Measurements from ENCODE around the gene TSEN2. TPM values are rescaled to one million over a fixed set of nuclear protein-coding genes. Genes with fewer than 3 reads are reported as not detected.
A peak's percentile ranks its signal among the peaks of the same experiment; 100 is the strongest.

The TSEN2 gene
- total RNA-seq, 1 experiment from 2014 or later, result 35.5 TPM

- Histone ChIP-seq H3K27ac (ENCODE audit: low read depth, low read length) (no peak overlapping the region), H3K4me1 (ENCODE audit: control insufficient read depth in 1 of 2, insufficient read depth in 2 of 2, low read length in 2 of 2) (no peaks in the 10 kb centered on the region), H2AFZ (ENCODE audit: low read depth, low read length, poor library complexity, severe bottlenecking) (no peak overlapping the region), H3K9ac (ENCODE audit: low read length) (no peak overlapping the region), H3K4me2 (ENCODE audit: low read length) (no peak overlapping the region), H3K4me3 (replicated peaks in 1 of 2; ENCODE audit: low read depth in 1 of 2, low read length in 2 of 2) (no peak overlapping the region), H3K27me3 (ENCODE audit: insufficient read depth, low read length) (no peaks in the 10 kb centered on the region), H3K9me3 (ENCODE audit: control insufficient read depth in 1 of 2, insufficient read depth in 1 of 2, low read depth in 1 of 2, low read length in 2 of 2) (no peaks in the 10 kb centered on the region), H3K36me3 (ENCODE audit: control insufficient read depth in 1 of 2, insufficient read depth in 2 of 2, low read length in 2 of 2) (peaks cover 9 to 13% of the 10 kb centered on the region in 2 experiments; a peak in 3 of 4 replicates), H3K79me2 (ENCODE audit: insufficient read depth, low read length) (no peaks in the 10 kb centered on the region), H4K20me1 (ENCODE audit: insufficient read depth) (no peaks in the 10 kb centered on the region), H3K9me2 (ENCODE audit: insufficient read depth) (no peaks in the 10 kb centered on the region)
- CTCF ChIA-PET, result interaction anchor here (1.0 kb wide), 1 partner anchor 401 kb away, joined by 5 read pairs; no protein-coding TSS in a partner anchor
- RAD21 ChIA-PET (ENCODE audit: low non-redundant PET in 1 of 2, low total read pairs in 2 of 2, uncharacterized antibody in 2 of 2, unreplicated experiment in 2 of 2), result no interaction called here
- DNase-seq (ENCODE audit: low read depth, low spot score) (no peak), ATAC-seq (no peak)
- intact Hi-C loops (cut with micrococcal nuclease), result no loop called here
- BruUV-seq (replicated peaks), result no TSS peak
- POLR2A ChIA-PET, result no interaction called here
- no peak for TF ChIP-seq POLR2AphosphoS5 (IDR thresholded peaks at IDR 0.05; ENCODE audit: low read depth, low read length)
- peak; percentile 30; the same call in 1 of the 2 replicates for TF ChIP-seq RAD21 (IDR thresholded peaks at IDR 0.05; ENCODE audit: low read depth)
- no peak for TF ChIP-seq CEBPB (IDR thresholded peaks at IDR 0.05; ENCODE audit: low read depth)
- TF ChIP-seq MAX (IDR thresholded peaks at IDR 0.05), result no peak
Measured at GRCh38 chr3:12536423-12536822, 52.1 kb downstream of the TSEN2 start.

GRCh38 chr3:12541625-12542024 lies 57.3 kb downstream of the TSEN2 start:
- RAD21 ChIA-PET (ENCODE audit: low non-redundant PET in 1 of 2, low total read pairs in 2 of 2, uncharacterized antibody in 2 of 2, unreplicated experiment in 2 of 2), result no interaction called here
- no peak for DNase-seq (ENCODE audit: low read depth, low spot score)
- POLR2A ChIA-PET, result no interaction called here
- no peak for TF ChIP-seq SIN3A (IDR thresholded peaks at IDR 0.05; ENCODE audit: low read depth)
- TF ChIP-seq ELF1 (IDR thresholded peaks at IDR 0.05; ENCODE audit: borderline replicate concordance, low read depth), result no peak
- TF ChIP-seq ZFX (IDR thresholded peaks at IDR 0.05), result no peak
- no peak for TF ChIP-seq SRF (IDR thresholded peaks at IDR 0.05; ENCODE audit: low read depth)
- TF ChIP-seq TCF7L2 (IDR thresholded peaks at IDR 0.05; ENCODE audit: borderline replicate concordance, extremely low read depth, insufficient read depth, insufficient read length), result no peak
- TF ChIP-seq FOSL1 (IDR thresholded peaks at IDR 0.05; ENCODE audit: low read depth), result no peak
- TF ChIP-seq CBX3 (IDR thresholded peaks at IDR 0.05; ENCODE audit: low read depth), result no peak
- no peak for TF ChIP-seq ZBTB33 (IDR thresholded peaks at IDR 0.05; ENCODE audit: extremely low read depth, insufficient replicate concordance, low read length)
- no peak for TF ChIP-seq EZH2 (IDR thresholded peaks at IDR 0.05)
- TF ChIP-seq RAD21 (IDR thresholded peaks at IDR 0.05; ENCODE audit: low read depth), result 0 out of 2 replicates have a peak, but pooled peaks have one; percentile 11
- no peak for TF ChIP-seq YY1 (IDR thresholded peaks at IDR 0.05; ENCODE audit: extremely low read depth, insufficient replicate concordance, low read depth, low read length)
- TF ChIP-seq CTCF (IDR thresholded peaks at IDR 0.05 in 2 of 3, conservative IDR thresholded peaks at IDR 0.05 in 1 of 3; ENCODE audit: borderline replicate concordance in 1 of 3, insufficient read depth in 1 of 3, low read depth in 2 of 3, low read length in 2 of 3), result peak in 2 of 3 experiments; percentile 23 to 31; a peak in 2 of 6 replicates
- TF ChIP-seq EZH2phosphoT487 (IDR thresholded peaks at IDR 0.05; ENCODE audit: borderline replicate concordance), result no peak
- TF ChIP-seq CEBPB (IDR thresholded peaks at IDR 0.05; ENCODE audit: low read depth), result no peak
- no peak for TF ChIP-seq ZNF274 (IDR thresholded peaks at IDR 0.05; ENCODE audit: low read depth, low read length)
- no peak for TF ChIP-seq EGR1 (IDR thresholded peaks at IDR 0.05; ENCODE audit: low read depth)

More at GRCh38 chr3:12541625-12542024, 57.3 kb downstream of the TSEN2 start:
- H2AFZ ChIP-seq (ENCODE audit: low read depth, low read length, poor library complexity, severe bottlenecking), result no peak overlapping the region
- intact Hi-C loops (cut with micrococcal nuclease), result no loop called here
- no peaks in the 10 kb centered on the region for H3K9me2 ChIP-seq (ENCODE audit: insufficient read depth)
- H4K20me1 ChIP-seq (ENCODE audit: insufficient read depth), result no peaks in the 10 kb centered on the region
- peak; percentile 41; the same call in 1 of the 2 replicates for ATAC-seq
- H3K27me3 ChIP-seq (ENCODE audit: insufficient read depth, low read length), result no peaks in the 10 kb centered on the region
- H3K4me1 ChIP-seq (ENCODE audit: control insufficient read depth in 1 of 2, insufficient read depth in 2 of 2, low read length in 2 of 2), result peaks cover 0 to 7% of the 10 kb centered on the region in 2 experiments; a peak in 1 of 4 replicates
- no peak overlapping the region for H3K4me3 ChIP-seq (replicated peaks in 1 of 2; ENCODE audit: low read depth in 1 of 2, low read length in 2 of 2)
- peaks cover 2 to 6% of the 10 kb centered on the region in 2 experiments; a peak in 2 of 4 replicates for H3K36me3 ChIP-seq (ENCODE audit: control insufficient read depth in 1 of 2, insufficient read depth in 2 of 2, low read length in 2 of 2)
- no peak overlapping the region for H3K27ac ChIP-seq (ENCODE audit: low read depth, low read length)
- no peak overlapping the region for H3K4me2 ChIP-seq (ENCODE audit: low read length)
- BruUV-seq (replicated peaks), result no TSS peak
- no peaks in the 10 kb centered on the region for H3K79me2 ChIP-seq (ENCODE audit: insufficient read depth, low read length)
- no peak overlapping the region for H3K9ac ChIP-seq (ENCODE audit: low read length)
- CTCF ChIA-PET, result no interaction called here
- H3K9me3 ChIP-seq (ENCODE audit: control insufficient read depth in 1 of 2, insufficient read depth in 1 of 2, low read depth in 1 of 2, low read length in 2 of 2), result no peaks in the 10 kb centered on the region

All from HCT116 (cell line).